GM12874 (cell line): Measurements from ENCODE around the gene NPIPB8.

Source experiments
- CTCF ChIP-seq: IDR thresholded peaks from 2 replicates; pipeline ENCODE4 v1.5.1; 2011; ENCODE audit warnings: low read depth, mild to moderate bottlenecking, control low read depth, low read length, moderate library complexity; ENCODE audit not compliant: insufficient read depth

Gene NPIPB8

GRCh38 chr16:28621481-28622155 is 16.2 kb upstream of the NPIPB8 start:
- no peak for TF ChIP-seq CTCF

- no peak for TF ChIP-seq CTCF
Observed at GRCh38 chr16:28623172-28623711, 14.6 kb upstream of the NPIPB8 start.
